ENCODE measurements around the gene OR8G5. TPM values are rescaled to one million over a fixed set of nuclear protein-coding genes. Genes with fewer than 3 reads are reported as not detected.

Gene OR8G5
- total RNA-seq, 1 experiment from 2014 or later, result not detected

- no peak for TF ChIP-seq CTCF (IDR thresholded peaks at IDR 0.05; ENCODE audit: unreplicated experiment)
- no peak for DNase-seq
- no peaks in the 10 kb centered on the region for H3K27me3 Mint-ChIP-seq (ENCODE audit: unreplicated experiment)
Measured at GRCh38 chr11:124278261-124278660, 22.1 kb downstream of the OR8G5 start.

DNA sequence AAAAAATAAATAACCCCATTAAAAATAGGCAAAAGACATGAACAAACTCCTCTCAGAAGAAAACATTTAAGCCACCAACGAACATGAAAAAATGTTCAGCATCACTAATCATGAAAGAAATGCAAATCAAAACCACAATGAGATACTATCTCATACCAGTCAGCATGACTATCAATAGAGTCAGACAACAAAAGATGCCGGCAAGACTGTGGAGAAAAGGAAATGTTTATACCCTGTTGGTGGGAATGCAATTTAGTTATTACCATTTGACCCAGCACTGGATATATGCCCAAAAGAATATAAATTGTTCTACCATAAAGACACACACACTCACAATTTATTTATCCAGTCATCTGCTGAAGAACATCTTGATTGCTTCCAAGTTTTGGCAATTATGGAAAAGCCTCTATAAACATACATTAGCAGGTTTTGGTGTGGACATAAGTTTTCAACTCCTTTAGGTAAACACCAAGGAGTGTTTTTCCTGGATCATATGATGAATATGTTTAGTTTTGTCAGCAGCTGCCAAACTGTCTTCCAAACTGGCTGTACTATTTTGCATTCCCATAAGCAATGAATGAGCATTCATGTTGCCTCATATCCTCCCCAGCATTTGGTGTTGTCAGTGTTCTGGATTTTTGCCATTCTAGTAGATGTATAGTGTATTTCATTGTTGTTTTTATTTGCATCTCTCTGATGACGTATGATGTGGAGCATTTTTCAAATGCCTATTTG lies 29.6 kb downstream of the OR8G5 start:
- Mint-ChIP-seq H3K4me1 (ENCODE audit: low read depth, unreplicated experiment) (no peaks in the 10 kb centered on the region), H3K36me3 (ENCODE audit: insufficient read depth, unreplicated experiment) (no peaks in the 10 kb centered on the region), H3K27ac (ENCODE audit: unreplicated experiment) (no peak overlapping the region), H3K27me3 (ENCODE audit: unreplicated experiment) (no peaks in the 10 kb centered on the region), H3K4me3 (ENCODE audit: low read depth, unreplicated experiment) (no peak overlapping the region), H3K9me3 (ENCODE audit: low read depth, unreplicated experiment) (peaks cover 10% of the 10 kb centered on the region)
- BruUV-seq (replicated peaks), result no TSS peak
- intact Hi-C loops (cut with micrococcal nuclease; ENCODE audit: unreplicated experiment), result no loop called here
- TF ChIP-seq CTCF (IDR thresholded peaks at IDR 0.05; ENCODE audit: unreplicated experiment), result no peak
- CTCF ChIA-PET, result no interaction called here
- DNase-seq, result no peak

More at GRCh38 chr11:124278261-124278660, 22.1 kb downstream of the OR8G5 start:
- Mint-ChIP-seq H3K9me3 (ENCODE audit: low read depth, unreplicated experiment) (peaks cover 10% of the 10 kb centered on the region), H3K36me3 (ENCODE audit: insufficient read depth, unreplicated experiment) (no peaks in the 10 kb centered on the region), H3K4me3 (ENCODE audit: low read depth, unreplicated experiment) (no peak overlapping the region), H3K27ac (ENCODE audit: unreplicated experiment) (no peak overlapping the region), H3K4me1 (ENCODE audit: low read depth, unreplicated experiment) (no peaks in the 10 kb centered on the region)
- no TSS peak for BruUV-seq (replicated peaks)
- CTCF ChIA-PET, result no interaction called here
- intact Hi-C loops (cut with micrococcal nuclease; ENCODE audit: unreplicated experiment), result no loop called here

DNA sequence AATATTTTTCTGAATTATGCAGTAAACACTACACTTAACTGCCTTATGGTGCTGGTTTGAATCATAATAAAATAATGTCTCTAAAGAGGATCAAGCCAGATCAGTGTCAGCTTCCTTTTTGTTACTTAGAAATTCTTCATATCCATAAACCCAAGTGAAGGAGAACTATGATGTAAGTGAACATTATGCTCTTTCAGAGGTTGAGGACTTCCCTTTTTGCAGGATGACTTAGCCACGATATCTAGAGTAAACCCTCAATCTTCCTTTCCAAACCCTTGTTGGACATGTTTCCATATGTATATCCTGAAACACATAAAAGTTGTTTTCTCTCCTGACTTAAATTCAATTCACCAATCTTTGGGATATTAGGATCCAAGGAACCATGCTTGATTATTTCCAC lies 38.5 kb downstream of the OR8G5 start:
- peaks cover 5% of the 10 kb centered on the region for H3K9me3 Mint-ChIP-seq (ENCODE audit: low read depth, unreplicated experiment)
- intact Hi-C loops (cut with micrococcal nuclease; ENCODE audit: unreplicated experiment), result no loop called here

GRCh38 chr11:124296016-124296415 lies 39.8 kb downstream of the OR8G5 start:
- CTCF ChIA-PET, result no interaction called here
- Mint-ChIP-seq H3K27ac (ENCODE audit: unreplicated experiment) (no peak overlapping the region), H3K27me3 (ENCODE audit: unreplicated experiment) (no peaks in the 10 kb centered on the region), H3K4me1 (ENCODE audit: low read depth, unreplicated experiment) (no peaks in the 10 kb centered on the region), H3K9me3 (ENCODE audit: low read depth, unreplicated experiment) (peaks cover 5% of the 10 kb centered on the region), H3K36me3 (ENCODE audit: insufficient read depth, unreplicated experiment) (no peaks in the 10 kb centered on the region), H3K4me3 (ENCODE audit: low read depth, unreplicated experiment) (no peak overlapping the region)
- intact Hi-C loops (cut with micrococcal nuclease; ENCODE audit: unreplicated experiment), result no loop called here
- BruUV-seq (replicated peaks), result no TSS peak
- TF ChIP-seq CTCF (IDR thresholded peaks at IDR 0.05; ENCODE audit: unreplicated experiment), result no peak
- DNase-seq, result no peak

More for the DNA sequence above, 38.5 kb downstream of the OR8G5 start:
- no peaks in the 10 kb centered on the region for H3K36me3 Mint-ChIP-seq (ENCODE audit: insufficient read depth, unreplicated experiment)
- H3K27ac Mint-ChIP-seq (ENCODE audit: unreplicated experiment), result no peak overlapping the region
- no peak overlapping the region for H3K4me3 Mint-ChIP-seq (ENCODE audit: low read depth, unreplicated experiment)
- TF ChIP-seq CTCF (IDR thresholded peaks at IDR 0.05; ENCODE audit: unreplicated experiment), result no peak
- no peak for DNase-seq
- no peaks in the 10 kb centered on the region for H3K4me1 Mint-ChIP-seq (ENCODE audit: low read depth, unreplicated experiment)
- CTCF ChIA-PET, result no interaction called here
- no peaks in the 10 kb centered on the region for H3K27me3 Mint-ChIP-seq (ENCODE audit: unreplicated experiment)
- no TSS peak for BruUV-seq (replicated peaks)
